Measurements from ENCODE around the gene JAG1.

The JAG1 gene

GRCh38 chr20:10666221-10667076, 7.3 kb downstream of the JAG1 start:
- DNase-seq = no peak

GRCh38 chr20:10665791-10666190, 8.0 kb downstream of the JAG1 start:
- DNase-seq = no peak

- no peak for DNase-seq
These were observed 8.7 kb downstream of the JAG1 start for GRCh38 chr20:10665027-10665561.

- DNase-seq = no peak
These were observed 10.0 kb downstream of the JAG1 start for GRCh38 chr20:10663756-10664155.

- DNase-seq = no peak
These were observed 10.9 kb downstream of the JAG1 start for GRCh38 chr20:10662661-10663458.

GRCh38 chr20:10662151-10662550, 11.6 kb downstream of the JAG1 start:
- DNase-seq = no peak

- no peak for DNase-seq
These were observed 12.5 kb downstream of the JAG1 start for GRCh38 chr20:10661261-10661660.

GRCh38 chr20:10660661-10661060, 13.1 kb downstream of the JAG1 start:
- DNase-seq = no peak

GRCh38 chr20:10659651-10660601, 13.9 kb downstream of the JAG1 start:
- no peak for DNase-seq

GRCh38 chr20:10658876-10659632, 14.7 kb downstream of the JAG1 start:
- no peak for DNase-seq

GRCh38 chr20:10658051-10658823, 15.6 kb downstream of the JAG1 start:
- DNase-seq = no peak

GRCh38 chr20:10657453-10657852, 16.3 kb downstream of the JAG1 start:
- no peak for DNase-seq

GRCh38 chr20:10655720-10656669, 17.8 kb downstream of the JAG1 start:
- no peak for DNase-seq

- no peak for DNase-seq
These were observed 19.2 kb downstream of the JAG1 start for GRCh38 chr20:10654630-10655029.

GRCh38 chr20:10654250-10654610, 19.6 kb downstream of the JAG1 start:
- no peak for DNase-seq

- no peak for DNase-seq
These were observed 20.1 kb downstream of the JAG1 start for GRCh38 chr20:10653599-10654249.

GRCh38 chr20:10652660-10653261, 21.0 kb downstream of the JAG1 start:
- DNase-seq = no peak

- DNase-seq = no peak
These were observed 21.6 kb downstream of the JAG1 start for GRCh38 chr20:10652185-10652584.

Data from NCI-H187 treated with DMSO at 0.1 percent for 48 hours (cell line).